ENCODE measurements around the gene PRPSAP1. TPM values are rescaled to one million over a fixed set of nuclear protein-coding genes. Genes with fewer than 3 reads are reported as not detected.

Gene PRPSAP1
- total RNA-seq, 1 experiment from 2014 or later = 77.5 TPM

GRCh38 chr17:76331083-76331482 is 22.6 kb downstream of the PRPSAP1 start:
- intact Hi-C loops (cut with micrococcal nuclease; ENCODE audit: unreplicated experiment) = no loop called here
- no TSS peak for BruUV-seq (replicated peaks)
- H3K27me3 ChIP-seq (replicated peaks; ENCODE audit: insufficient read depth, low read depth, low read length, poor library complexity) = no peaks in the 10 kb centered on the region
- ChIA-PET CTCF (no interaction called here), POLR2A (ENCODE audit: low non-redundant PET) (no interaction called here)
- no peaks in the 10 kb centered on the region for H3K4me1 ChIP-seq (ENCODE audit: insufficient read depth, low read length, poor library complexity, severe bottlenecking)
- no peak overlapping the region for H3K4me3 ChIP-seq (ENCODE audit: low read depth, low read length, poor library complexity, severe bottlenecking)
- H3K9me3 ChIP-seq (ENCODE audit: low read depth, low read length, poor library complexity, severe bottlenecking) = no peaks in the 10 kb centered on the region
- peaks cover 22% of the 10 kb centered on the region for H3K36me3 ChIP-seq (ENCODE audit: insufficient read depth, low read length, poor library complexity, severe bottlenecking)
- TF ChIP-seq, protein P1, sequence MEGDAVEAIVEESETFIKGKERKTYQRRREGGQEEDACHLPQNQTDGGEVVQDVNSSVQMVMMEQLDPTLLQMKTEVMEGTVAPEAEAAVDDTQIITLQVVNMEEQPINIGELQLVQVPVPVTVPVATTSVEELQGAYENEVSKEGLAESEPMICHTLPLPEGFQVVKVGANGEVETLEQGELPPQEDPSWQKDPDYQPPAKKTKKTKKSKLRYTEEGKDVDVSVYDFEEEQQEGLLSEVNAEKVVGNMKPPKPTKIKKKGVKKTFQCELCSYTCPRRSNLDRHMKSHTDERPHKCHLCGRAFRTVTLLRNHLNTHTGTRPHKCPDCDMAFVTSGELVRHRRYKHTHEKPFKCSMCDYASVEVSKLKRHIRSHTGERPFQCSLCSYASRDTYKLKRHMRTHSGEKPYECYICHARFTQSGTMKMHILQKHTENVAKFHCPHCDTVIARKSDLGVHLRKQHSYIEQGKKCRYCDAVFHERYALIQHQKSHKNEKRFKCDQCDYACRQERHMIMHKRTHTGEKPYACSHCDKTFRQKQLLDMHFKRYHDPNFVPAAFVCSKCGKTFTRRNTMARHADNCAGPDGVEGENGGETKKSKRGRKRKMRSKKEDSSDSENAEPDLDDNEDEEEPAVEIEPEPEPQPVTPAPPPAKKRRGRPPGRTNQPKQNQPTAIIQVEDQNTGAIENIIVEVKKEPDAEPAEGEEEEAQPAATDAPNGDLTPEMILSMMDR (conservative IDR thresholded peaks at IDR 0.05; ENCODE audit: low read depth, low read length) = no peak
- TF ChIP-seq EZH2 (IDR thresholded peaks at IDR 0.05; ENCODE audit: borderline replicate concordance, low read depth, low read length, poor library complexity, severe bottlenecking) = no peak
- H3K27ac ChIP-seq (ENCODE audit: low read depth, low read length, poor library complexity, severe bottlenecking) = no peak overlapping the region
- no peak for DNase-seq (ENCODE audit: low spot score)

- DNase-seq (ENCODE audit: low spot score) = no peak
- no peaks in the 10 kb centered on the region for H3K27me3 ChIP-seq (replicated peaks; ENCODE audit: insufficient read depth, low read depth, low read length, poor library complexity)
- H3K36me3 ChIP-seq (ENCODE audit: insufficient read depth, low read length, poor library complexity, severe bottlenecking) = peaks cover 23% of the 10 kb centered on the region
- H3K4me3 ChIP-seq (ENCODE audit: low read depth, low read length, poor library complexity, severe bottlenecking) = no peak overlapping the region
- CTCF ChIA-PET = no interaction called here
- no peak overlapping the region for H3K27ac ChIP-seq (ENCODE audit: low read depth, low read length, poor library complexity, severe bottlenecking)
- no peaks in the 10 kb centered on the region for H3K9me3 ChIP-seq (ENCODE audit: low read depth, low read length, poor library complexity, severe bottlenecking)
- H3K4me1 ChIP-seq (ENCODE audit: insufficient read depth, low read length, poor library complexity, severe bottlenecking) = no peaks in the 10 kb centered on the region
- no TSS peak for BruUV-seq (replicated peaks)
- POLR2A ChIA-PET (ENCODE audit: low non-redundant PET) = no interaction called here
- intact Hi-C loops (cut with micrococcal nuclease; ENCODE audit: unreplicated experiment) = no loop called here
- TF ChIP-seq EZH2 (IDR thresholded peaks at IDR 0.05; ENCODE audit: borderline replicate concordance, low read depth, low read length, poor library complexity, severe bottlenecking) = no peak
- TF ChIP-seq, protein P1 (conservative IDR thresholded peaks at IDR 0.05; ENCODE audit: low read depth, low read length) = no peak
Observed at GRCh38 chr17:76329664-76330063, 24.1 kb downstream of the PRPSAP1 start.

DNA sequence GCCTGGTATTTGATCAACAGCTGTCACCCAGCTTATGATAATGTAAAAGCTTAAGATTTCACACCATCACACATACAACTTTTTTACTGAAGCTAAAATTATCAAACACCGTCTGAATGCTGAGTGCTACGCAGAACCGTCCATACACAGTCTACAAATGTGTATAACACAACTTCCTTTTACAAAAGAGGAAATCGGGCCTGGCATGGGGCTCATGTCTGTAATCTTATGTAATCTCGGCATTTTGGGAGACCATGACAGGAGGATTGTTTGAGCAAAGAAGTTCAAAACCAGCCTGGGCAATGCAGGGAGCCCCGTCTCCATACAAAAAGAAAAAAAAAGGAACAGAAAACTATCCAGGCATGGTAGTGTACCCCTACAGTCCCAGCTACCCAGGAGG is 26.0 kb downstream of the PRPSAP1 start:
- BruUV-seq (replicated peaks) = no TSS peak
- TF ChIP-seq, protein P1 (conservative IDR thresholded peaks at IDR 0.05; ENCODE audit: low read depth, low read length) = no peak
- TF ChIP-seq EZH2 (IDR thresholded peaks at IDR 0.05; ENCODE audit: borderline replicate concordance, low read depth, low read length, poor library complexity, severe bottlenecking) = no peak
- intact Hi-C loops (cut with micrococcal nuclease; ENCODE audit: unreplicated experiment) = no loop called here
- DNase-seq (ENCODE audit: low spot score) = no peak
- ChIA-PET POLR2A (ENCODE audit: low non-redundant PET) (no interaction called here), CTCF (no interaction called here)
- Histone ChIP-seq H3K9me3 (ENCODE audit: low read depth, low read length, poor library complexity, severe bottlenecking) (no peaks in the 10 kb centered on the region), H3K27ac (ENCODE audit: low read depth, low read length, poor library complexity, severe bottlenecking) (no peak overlapping the region), H3K4me3 (ENCODE audit: low read depth, low read length, poor library complexity, severe bottlenecking) (no peak overlapping the region), H3K27me3 (replicated peaks; ENCODE audit: insufficient read depth, low read depth, low read length, poor library complexity) (no peaks in the 10 kb centered on the region), H3K4me1 (ENCODE audit: insufficient read depth, low read length, poor library complexity, severe bottlenecking) (no peaks in the 10 kb centered on the region), H3K36me3 (ENCODE audit: insufficient read depth, low read length, poor library complexity, severe bottlenecking) (peaks cover 29% of the 10 kb centered on the region)
